Neuronal stem cell (in vitro differentiated cells): ENCODE results near the gene HSD11B2.

Source experiments
- DNase-seq: peaks from one replicate; pipeline ENCODE4 v3.0.0-alpha.2; 2013; ENCODE audit warnings: low spot score
- H2AFZ ChIP-seq: one replicate; pipeline ENCODE4 v1.6.1; 2013; ENCODE audit warnings: mild to moderate bottlenecking, low read length, inconsistent platforms
- H2AK5ac ChIP-seq: 2 replicates; pipeline ENCODE4 v1.6.1; 2013; ENCODE audit warnings: low read depth, mild to moderate bottlenecking, inconsistent platforms, low read length, moderate library complexity, mixed read lengths
- H2BK120ac ChIP-seq: 2 replicates; pipeline ENCODE4 v1.6.1; 2013; ENCODE audit warnings: low read depth, mild to moderate bottlenecking, inconsistent platforms, low read length, moderate library complexity, mixed read lengths
- H2BK12ac ChIP-seq: one replicate; pipeline ENCODE4 v1.6.1; 2013; ENCODE audit warnings: low read length, inconsistent platforms
- H2BK15ac ChIP-seq: 2 replicates; pipeline ENCODE4 v1.6.1; 2013; ENCODE audit warnings: mild to moderate bottlenecking, low read length, inconsistent platforms, mixed read lengths
- H2BK5ac ChIP-seq: one replicate; pipeline ENCODE4 v1.6.1; 2013; ENCODE audit warnings: inconsistent platforms, mild to moderate bottlenecking, low read length, moderate library complexity
- H3K14ac ChIP-seq: one replicate; pipeline ENCODE4 v1.6.1; 2013; ENCODE audit warnings: low read length, inconsistent platforms
- H3K18ac ChIP-seq: 2 replicates; pipeline ENCODE4 v1.6.1; 2013; ENCODE audit warnings: low read length, inconsistent platforms
- H3K23ac ChIP-seq: 2 replicates; pipeline ENCODE4 v1.6.1; 2013; ENCODE audit warnings: low read depth, mild to moderate bottlenecking, mixed read lengths, low read length, inconsistent platforms; ENCODE audit not compliant: poor library complexity
- H3K27ac ChIP-seq: replicated peaks from 3 replicates; pipeline ENCODE4 v1.5.1; 2013; ENCODE audit warnings: low read length, inconsistent platforms
- H3K27me3 ChIP-seq, 3 experiments: 2 replicates each; pipeline ENCODE4 v1.6.1; 2013; ENCODE audit warnings: low read length in 3 of 3, mild to moderate bottlenecking in 2 of 3, inconsistent platforms in 1 of 3, low read depth in 1 of 3, mixed read lengths in 1 of 3, moderate library complexity in 1 of 3; ENCODE audit not compliant: control insufficient read depth in 3 of 3, insufficient read depth in 3 of 3
- H3K36me3 ChIP-seq, 2 donors: replicated peaks in 1 of 2; 2 replicates each; pipeline ENCODE4 v1.6.1; 2013; ENCODE audit warnings: low read length in 2 of 2; ENCODE audit not compliant: control insufficient read depth in 2 of 2, insufficient read depth in 2 of 2
- H3K4ac ChIP-seq: 2 replicates; pipeline ENCODE4 v1.6.1; 2013; ENCODE audit warnings: inconsistent platforms, mild to moderate bottlenecking, low read length, moderate library complexity
- H3K4me1 ChIP-seq, 2 donors: 1 replicate in 1 of 2; 2 replicates in 1 of 2; pipeline ENCODE4 v1.6.1; 2013; ENCODE audit warnings: low read length in 2 of 2, low read depth in 1 of 2; ENCODE audit not compliant: control insufficient read depth in 2 of 2, insufficient read depth in 1 of 2
- H3K4me2 ChIP-seq: one replicate; pipeline ENCODE4 v1.6.1; 2013; ENCODE audit warnings: mild to moderate bottlenecking, low read length, inconsistent platforms; ENCODE audit not compliant: insufficient read depth, poor library complexity, severe bottlenecking
- H3K4me3 ChIP-seq, 2 donors: 2 replicates each; pipeline ENCODE4 v1.5.1; 2013; ENCODE audit warnings: low read length in 2 of 2, mild to moderate bottlenecking in 2 of 2, inconsistent platforms in 1 of 2, moderate library complexity in 1 of 2
- H3K79me1 ChIP-seq: one replicate; pipeline ENCODE4 v1.6.1; 2013; ENCODE audit warnings: low read depth, mild to moderate bottlenecking, inconsistent platforms, low read length, moderate library complexity
- H3K9ac ChIP-seq: one replicate; pipeline ENCODE4 v1.6.1; 2013; ENCODE audit warnings: mild to moderate bottlenecking, low read depth, low read length, inconsistent platforms; ENCODE audit not compliant: poor library complexity
- H3K9me3 ChIP-seq, 2 donors: replicated peaks in 1 of 2; 2 replicates each; pipeline versions ENCODE3 to v1.6.1; 2013; ENCODE audit warnings: low read length in 2 of 2, mild to moderate bottlenecking in 2 of 2, inconsistent platforms in 1 of 2, low read depth in 1 of 2, mixed read lengths in 1 of 2, moderate library complexity in 1 of 2; ENCODE audit not compliant: control insufficient read depth in 2 of 2, insufficient read depth in 1 of 2
- H4K8ac ChIP-seq: one replicate; pipeline ENCODE4 v1.6.1; 2013; ENCODE audit warnings: low read depth, mild to moderate bottlenecking, inconsistent platforms, low read length, moderate library complexity
- H4K91ac ChIP-seq: one replicate; pipeline ENCODE4 v1.6.1; 2013; ENCODE audit warnings: low read length, low read depth, mild to moderate bottlenecking, inconsistent platforms; ENCODE audit not compliant: poor library complexity
- WGBS, 2 donors: extraction: QIAGEN DNeasy Blood & Tissue Kit; methylation state at CpG; one replicate each; pipeline ENCODE4 v1.1.7; 2013; ENCODE audit warnings: missing lambda C conversion rate in 2 of 2, mixed read lengths in 1 of 2; ENCODE audit not compliant: insufficient read length in 2 of 2, insufficient replicate concordance in 1 of 2; ENCODE audit errors: extremely low coverage in 2 of 2; 5-methylcytosine and 5-hydroxymethylcytosine counted together

The HSD11B2 gene

GRCh38 chr16:67398546-67399217 lies 32.2 kb upstream of the HSD11B2 start:
- H2AFZ ChIP-seq: peak overlapping the region; percentile 77
- no CpG with 5 or more reads among the region's 19 CpGs for WGBS, 2 donors
- H3K9me3 ChIP-seq: no peaks in the 10 kb centered on the region
- peak overlapping the region; percentile 89 for H2BK5ac ChIP-seq
- H2BK12ac ChIP-seq: peak overlapping the region; percentile 77
- H3K36me3 ChIP-seq: no peaks in the 10 kb centered on the region
- H3K4me3 ChIP-seq: no peak overlapping the region
- peak overlapping the region; percentile 29 for H2BK120ac ChIP-seq
- peak overlapping the region; percentile 56 for H4K91ac ChIP-seq
- H3K4me1 ChIP-seq: peaks cover 29 to 45% of the 10 kb centered on the region in 2 donors
- H3K79me1 ChIP-seq: no peaks in the 10 kb centered on the region
- no peak overlapping the region for H3K27ac ChIP-seq
- peak overlapping the region; percentile 42 for H3K14ac ChIP-seq
- DNase-seq: no peak
- H3K23ac ChIP-seq: peak overlapping the region; percentile 92
- H3K18ac ChIP-seq: peak overlapping the region; percentile 93
- H3K27me3 ChIP-seq: peaks cover 9 to 22% (median 15%) of the 10 kb centered on the region in 3 experiments
- H4K8ac ChIP-seq: no peak overlapping the region
- H2AK5ac ChIP-seq: peak overlapping the region; percentile 98
- H3K4me2 ChIP-seq: no peak overlapping the region
- H3K9ac ChIP-seq: no peak overlapping the region
- no peak overlapping the region for H3K4ac ChIP-seq
- peak overlapping the region; percentile 100 for H2BK15ac ChIP-seq

GRCh38 chr16:67399218-67399733 lies 31.6 kb upstream of the HSD11B2 start:
- Histone ChIP-seq H2BK120ac (peak overlapping the region; percentile 29), H3K27ac (no peak overlapping the region), H2AK5ac (peak overlapping the region; percentile 98), H3K9ac (peak overlapping the region; percentile 30), H3K79me1 (no peaks in the 10 kb centered on the region), H3K4me2 (no peak overlapping the region), H3K4ac (no peak overlapping the region), H2BK15ac (peak overlapping the region; percentile 65), H3K14ac (peak overlapping the region; percentile 42), H4K91ac (no peak overlapping the region), H3K4me3 (no peak overlapping the region), H3K18ac (peak overlapping the region; percentile 93), H3K4me1 (peaks cover 25 to 40% of the 10 kb centered on the region in 2 donors), H2BK12ac (peak overlapping the region; percentile 53), H3K9me3 (no peaks in the 10 kb centered on the region), H3K27me3 (peaks cover 5 to 16% (median 9%) of the 10 kb centered on the region in 3 experiments), H2AFZ (peak overlapping the region; percentile 77), H3K36me3 (no peaks in the 10 kb centered on the region), H3K23ac (peak overlapping the region; percentile 92), H2BK5ac (peak overlapping the region; percentile 89), H4K8ac (peak overlapping the region; percentile 97)
- DNase-seq: peak; percentile 77
- no CpG with 5 or more reads among the region's 42 CpGs for WGBS, 2 donors

- H3K79me1 ChIP-seq: no peaks in the 10 kb centered on the region
- no peak overlapping the region for H3K4ac ChIP-seq
- H2BK5ac ChIP-seq: no peak overlapping the region
- peak overlapping the region; percentile 77 for H2AFZ ChIP-seq
- H3K4me2 ChIP-seq: no peak overlapping the region
- no peak overlapping the region for H3K27ac ChIP-seq
- H2AK5ac ChIP-seq: peak overlapping the region; percentile 68
- peak overlapping the region; percentile 19 for H2BK15ac ChIP-seq
- WGBS, 2 donors: no CpG with 5 or more reads among the region's 19 CpGs
- no peak overlapping the region for H3K14ac ChIP-seq
- peaks cover 25 to 36% of the 10 kb centered on the region in 2 donors for H3K4me1 ChIP-seq
- H2BK120ac ChIP-seq: no peak overlapping the region
- peak overlapping the region; percentile 8 for H3K23ac ChIP-seq
- H2BK12ac ChIP-seq: peak overlapping the region; percentile 53
- H3K27me3 ChIP-seq: peaks cover 2 to 8% (median 4%) of the 10 kb centered on the region in 3 experiments
- no peak overlapping the region for H3K4me3 ChIP-seq
- H3K9me3 ChIP-seq: no peaks in the 10 kb centered on the region
- no peak overlapping the region for H4K91ac ChIP-seq
- H4K8ac ChIP-seq: no peak overlapping the region
- DNase-seq: no peak
- peak overlapping the region; percentile 85 for H3K18ac ChIP-seq
- peak overlapping the region; percentile 9 for H3K9ac ChIP-seq
- H3K36me3 ChIP-seq: no peaks in the 10 kb centered on the region
Measured at GRCh38 chr16:67399749-67400704, 30.9 kb upstream of the HSD11B2 start.
